NCI-H345 treated with DMSO at 0.1 percent for 48 hours (cell line): ENCODE measurements around the gene SLC2A4RG.

Source experiments
- DNase-seq: peaks from one replicate; lab custom pipeline; 2025; ENCODE audit not compliant: unreplicated experiment; lab: John Stamatoyannopoulos, UW

Gene SLC2A4RG, protein sequence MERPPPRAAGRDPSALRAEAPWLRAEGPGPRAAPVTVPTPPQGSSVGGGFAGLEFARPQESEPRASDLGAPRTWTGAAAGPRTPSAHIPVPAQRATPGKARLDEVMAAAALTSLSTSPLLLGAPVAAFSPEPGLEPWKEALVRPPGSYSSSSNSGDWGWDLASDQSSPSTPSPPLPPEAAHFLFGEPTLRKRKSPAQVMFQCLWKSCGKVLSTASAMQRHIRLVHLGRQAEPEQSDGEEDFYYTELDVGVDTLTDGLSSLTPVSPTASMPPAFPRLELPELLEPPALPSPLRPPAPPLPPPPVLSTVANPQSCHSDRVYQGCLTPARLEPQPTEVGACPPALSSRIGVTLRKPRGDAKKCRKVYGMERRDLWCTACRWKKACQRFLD

DNA sequence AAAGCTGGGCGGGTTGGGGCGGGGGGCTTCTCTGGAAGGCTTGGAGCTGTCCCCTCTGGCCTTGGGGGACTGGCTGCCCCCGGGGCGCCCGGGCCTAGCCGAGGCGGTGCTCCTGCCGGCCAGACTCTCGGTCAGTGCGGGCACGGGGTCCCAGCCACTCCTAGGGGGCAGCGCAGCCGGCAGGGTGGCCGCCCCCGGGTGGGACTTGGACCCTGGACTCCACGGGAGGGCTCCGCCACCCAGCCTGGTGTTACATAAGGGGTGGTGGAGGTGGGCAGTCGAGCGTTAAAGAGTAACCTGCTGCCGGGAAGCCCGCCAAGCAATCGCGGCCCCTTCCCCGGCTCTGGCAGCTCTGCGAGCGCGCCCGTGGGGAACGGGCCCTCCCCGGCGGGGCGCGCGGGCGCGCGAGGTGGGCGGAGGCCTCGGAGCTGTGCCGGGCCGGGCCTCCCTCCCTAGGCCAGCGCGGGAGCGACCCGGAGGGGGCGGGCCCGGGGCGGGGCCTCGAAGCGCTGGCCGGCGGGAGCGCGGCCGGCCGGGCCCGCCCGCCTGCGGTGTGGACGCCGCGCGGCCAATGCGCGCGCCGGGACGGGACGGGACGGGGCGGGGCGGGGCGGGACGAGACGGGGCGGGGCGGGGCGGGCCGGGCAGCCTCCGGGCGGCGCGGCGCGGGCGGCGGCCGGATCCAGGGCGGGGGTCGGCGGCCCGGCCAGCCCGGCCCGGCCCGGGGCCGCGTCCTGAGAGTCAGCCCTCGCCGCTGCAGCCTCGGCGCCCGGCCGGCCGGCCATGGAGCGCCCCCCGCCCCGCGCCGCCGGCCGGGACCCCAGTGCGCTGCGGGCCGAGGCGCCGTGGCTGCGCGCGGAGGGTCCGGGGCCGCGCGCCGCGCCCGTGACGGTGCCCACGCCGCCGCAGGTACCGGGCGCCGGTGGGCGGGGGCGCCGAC lies at the start of gene SLC2A4RG:
SLC2A4RG (plus strand) TSS at position 647 of the 940 bp plus-strand sequence; CDS start at position 784, 137 bp downstream.
- DNase-seq: peak; percentile 35

DNA sequence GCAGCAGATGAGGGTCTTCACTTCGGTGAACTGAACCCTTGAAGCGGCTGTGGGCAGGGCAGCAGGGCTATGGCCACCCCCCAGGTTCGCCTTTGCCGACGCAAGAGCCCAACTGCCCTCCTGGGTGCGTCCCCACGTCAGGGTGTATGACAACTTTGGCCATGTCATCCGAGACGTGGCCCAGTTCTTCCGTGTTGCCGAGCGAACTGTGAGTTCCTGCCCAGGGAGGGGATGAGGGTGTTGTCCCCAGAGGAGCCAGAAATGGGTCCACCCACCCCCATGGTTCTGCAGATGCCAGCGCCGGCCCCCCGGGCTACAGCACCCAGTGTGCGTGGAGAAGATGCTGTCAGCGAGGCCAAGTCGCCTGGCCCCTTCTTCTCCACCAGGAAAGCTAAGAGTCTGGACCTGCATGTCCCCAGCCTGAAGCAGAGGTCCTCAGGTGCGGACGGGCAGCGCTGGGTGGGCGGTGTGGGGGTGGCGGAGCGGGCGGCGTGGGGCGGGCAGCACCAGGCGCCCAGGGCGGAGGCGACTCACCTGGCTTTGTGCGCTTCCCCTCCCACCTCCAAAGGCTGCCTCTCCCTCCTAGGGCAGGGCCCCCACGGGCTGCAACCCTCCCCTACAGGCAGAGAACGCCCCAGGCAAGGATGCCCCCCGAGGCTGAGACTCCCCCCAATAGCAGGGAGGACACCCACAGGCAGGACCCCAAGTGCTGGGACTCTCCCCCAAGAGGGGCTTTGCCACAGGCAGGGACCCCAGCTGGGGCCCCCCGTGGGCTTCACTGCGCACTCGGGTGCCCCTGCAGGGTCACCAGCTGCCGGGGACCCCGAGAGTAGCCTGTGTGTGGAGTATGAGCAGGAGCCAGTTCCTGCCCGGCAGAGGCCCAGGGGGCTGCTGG lies 49.3 kb upstream of the SLC2A4RG start:
- no peak for DNase-seq

- DNase-seq: no peak
These were observed 48.5 kb upstream of the SLC2A4RG start for GRCh38 chr20:63690898-63691710.

DNA sequence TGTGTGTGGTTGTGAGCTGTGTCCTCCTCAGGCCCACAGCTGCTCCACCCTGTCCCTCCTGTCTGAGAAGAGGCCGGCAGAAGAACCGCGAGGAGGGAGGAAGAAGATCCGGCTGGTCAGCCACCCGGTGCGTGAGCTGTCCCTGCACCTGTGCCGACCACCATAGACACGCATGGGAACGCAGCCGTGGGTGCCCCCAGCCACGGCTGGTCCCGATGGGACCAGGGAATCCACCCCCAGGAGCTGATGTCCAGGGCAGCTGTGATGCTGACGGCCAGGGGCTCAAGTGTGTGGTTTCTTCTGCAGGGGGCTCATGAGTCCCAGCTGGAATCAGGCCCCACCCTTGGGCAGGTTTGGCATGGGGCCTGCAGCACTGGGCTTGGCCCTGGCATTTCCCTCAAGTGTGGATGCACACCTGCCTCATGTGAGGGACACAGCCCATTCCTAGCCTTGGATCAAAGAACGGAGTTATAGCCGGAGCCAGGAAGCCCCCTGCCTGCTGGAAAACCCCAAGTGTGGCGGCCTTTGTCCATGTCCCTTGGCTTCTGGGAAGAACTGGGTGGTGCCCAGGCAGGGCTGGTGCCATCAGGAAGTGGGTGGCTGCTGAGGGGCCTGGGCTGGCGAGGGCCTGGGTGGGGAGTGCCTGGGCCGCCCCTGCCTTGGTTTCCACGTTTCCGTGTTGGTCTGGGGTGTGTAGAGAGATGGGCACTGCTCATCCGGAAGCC lies 47.7 kb upstream of the SLC2A4RG start:
- no peak for DNase-seq

DNA sequence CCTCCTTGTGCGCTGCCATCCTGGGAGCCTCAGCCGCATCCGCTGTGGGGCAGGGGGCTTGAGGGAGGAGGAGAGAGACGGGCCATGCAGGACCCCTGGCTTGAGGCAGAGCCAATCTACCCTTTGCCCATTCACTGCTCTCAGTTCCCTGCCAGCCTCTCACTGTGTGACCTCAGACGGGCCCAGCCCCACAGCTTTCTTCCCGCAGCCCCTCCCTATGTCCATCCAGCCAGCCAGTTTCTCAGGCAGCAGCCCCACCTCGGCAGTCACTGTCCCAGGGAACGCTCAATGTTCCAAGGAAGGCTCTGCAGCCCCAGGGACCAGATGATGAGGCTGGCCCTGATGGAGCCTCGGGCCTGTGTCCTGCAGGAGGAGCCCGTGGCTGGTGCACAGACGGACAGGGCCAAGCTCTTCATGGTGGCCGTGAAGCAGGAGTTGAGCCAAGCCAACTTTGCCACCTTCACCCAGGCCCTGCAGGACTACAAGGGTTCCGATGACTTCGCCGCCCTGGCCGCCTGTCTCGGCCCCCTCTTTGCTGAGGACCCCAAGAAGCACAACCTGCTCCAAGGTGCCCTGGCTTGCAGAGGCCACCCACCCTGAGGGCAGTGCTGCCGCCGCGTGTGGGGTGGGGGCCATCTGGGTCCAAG lies 47.0 kb upstream of the SLC2A4RG start:
- DNase-seq: no peak

DNA sequence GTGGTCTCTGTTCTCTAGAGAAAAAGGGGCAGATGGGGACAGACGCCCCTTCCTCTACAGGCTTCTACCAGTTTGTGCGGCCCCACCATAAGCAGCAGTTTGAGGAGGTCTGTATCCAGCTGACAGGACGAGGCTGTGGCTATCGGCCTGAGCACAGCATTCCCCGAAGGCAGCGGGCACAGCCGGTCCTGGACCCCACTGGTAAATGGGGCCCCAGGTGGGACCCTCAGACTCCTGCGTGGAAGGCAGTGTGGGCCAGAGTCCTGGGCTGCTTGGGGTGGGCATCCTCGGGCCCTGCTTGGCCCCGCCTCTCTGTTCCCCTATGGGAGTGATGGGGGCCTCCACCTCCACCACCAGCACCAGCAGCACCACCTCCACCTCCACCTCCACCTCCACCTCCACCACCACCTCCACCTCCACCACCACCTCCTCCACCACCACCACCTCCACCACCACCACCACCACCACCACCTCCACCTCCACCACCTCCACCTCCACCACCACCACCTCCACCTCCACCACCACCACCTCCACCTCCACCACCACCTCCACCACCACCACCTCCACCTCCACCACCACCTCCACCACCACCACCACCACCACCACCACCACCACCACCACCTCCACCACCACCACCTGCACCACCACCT lies 46.4 kb upstream of the SLC2A4RG start:
- no peak for DNase-seq

- no peak for DNase-seq
These were observed 45.6 kb upstream of the SLC2A4RG start for GRCh38 chr20:63693733-63694583.

DNA sequence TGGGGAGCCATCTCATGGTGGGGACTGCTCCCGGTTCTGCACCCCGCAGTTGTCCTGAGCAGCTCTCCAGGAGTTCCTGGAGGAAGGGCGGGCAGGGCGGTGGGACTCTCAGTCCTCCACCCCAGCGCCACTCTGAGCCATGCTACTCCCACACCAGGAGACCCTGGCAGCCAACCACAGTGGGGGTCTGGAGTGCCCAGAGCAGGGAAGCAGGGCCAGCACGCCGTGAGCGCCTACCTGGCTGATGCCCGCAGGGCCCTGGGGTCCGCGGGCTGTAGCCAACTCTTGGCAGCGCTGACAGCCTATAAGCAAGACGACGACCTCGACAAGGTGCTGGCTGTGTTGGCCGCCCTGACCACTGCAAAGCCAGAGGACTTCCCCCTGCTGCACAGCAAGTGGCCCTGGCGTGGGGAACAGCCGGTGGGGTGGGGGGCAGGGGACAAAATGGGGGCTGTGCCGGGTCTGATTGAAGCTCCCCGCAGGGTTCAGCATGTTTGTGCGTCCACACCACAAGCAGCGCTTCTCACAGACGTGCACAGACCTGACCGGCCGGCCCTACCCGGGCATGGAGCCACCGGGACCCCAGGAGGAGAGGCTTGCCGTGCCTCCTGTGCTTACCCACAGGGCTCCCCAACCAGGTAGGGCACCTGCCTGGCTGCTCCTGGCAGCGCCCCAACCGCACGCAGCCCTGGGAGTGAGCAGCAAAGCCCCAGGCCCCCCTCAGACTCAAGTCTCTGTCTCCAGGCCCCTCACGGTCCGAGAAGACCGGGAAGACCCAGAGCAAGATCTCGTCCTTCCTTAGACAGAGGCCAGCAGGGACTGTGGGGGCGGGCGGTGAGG lies 44.8 kb upstream of the SLC2A4RG start:
- DNase-seq: no peak

DNA sequence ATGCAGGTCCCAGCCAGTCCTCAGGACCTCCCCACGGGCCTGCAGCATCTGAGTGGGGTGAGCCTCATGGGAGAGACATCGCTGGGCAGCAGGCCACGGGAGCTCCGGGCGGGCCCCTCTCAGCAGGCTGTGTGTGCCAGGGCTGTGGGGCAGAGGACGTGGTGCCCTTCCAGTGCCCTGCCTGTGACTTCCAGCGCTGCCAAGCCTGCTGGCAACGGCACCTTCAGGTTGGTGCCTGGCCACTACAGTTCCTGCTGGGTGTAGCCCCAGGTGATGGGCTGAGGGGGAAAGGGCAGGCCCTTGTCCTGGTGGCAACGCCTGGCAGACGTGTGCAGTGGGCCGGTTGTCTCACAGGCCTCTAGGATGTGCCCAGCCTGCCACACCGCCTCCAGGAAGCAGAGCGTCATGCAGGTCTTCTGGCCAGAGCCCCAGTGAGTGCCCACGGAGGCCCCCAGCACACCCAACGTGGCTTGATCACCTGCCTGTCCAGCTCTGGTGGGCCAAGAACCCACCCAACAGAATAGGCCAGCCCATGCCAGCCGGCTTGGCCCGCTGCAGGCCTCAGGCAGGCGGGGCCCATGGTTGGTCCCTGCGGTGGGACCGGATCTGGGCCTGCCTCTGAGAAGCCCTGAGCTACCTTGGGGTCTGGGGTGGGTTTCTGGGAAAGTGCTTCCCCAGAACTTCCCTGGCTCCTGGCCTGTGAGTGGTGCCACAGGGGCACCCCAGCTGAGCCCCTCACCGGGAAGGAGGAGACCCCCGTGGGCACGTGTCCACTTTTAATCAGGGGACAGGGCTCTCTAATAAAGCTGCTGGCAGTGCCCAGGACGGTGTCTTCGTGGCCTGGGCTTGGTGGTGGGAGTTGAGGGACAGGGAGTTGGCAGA lies 43.9 kb upstream of the SLC2A4RG start:
- DNase-seq: no peak

- no peak for DNase-seq
These were observed 43.3 kb upstream of the SLC2A4RG start for GRCh38 chr20:63696306-63696627.

- no peak for DNase-seq
These were observed 42.8 kb upstream of the SLC2A4RG start, which contains the start of gene TNFRSF6B for GRCh38 chr20:63696628-63697356. TNFRSF6B (plus strand) TSS chr20:63696652; CDS start chr20:63696768, 116 bp downstream.

DNA sequence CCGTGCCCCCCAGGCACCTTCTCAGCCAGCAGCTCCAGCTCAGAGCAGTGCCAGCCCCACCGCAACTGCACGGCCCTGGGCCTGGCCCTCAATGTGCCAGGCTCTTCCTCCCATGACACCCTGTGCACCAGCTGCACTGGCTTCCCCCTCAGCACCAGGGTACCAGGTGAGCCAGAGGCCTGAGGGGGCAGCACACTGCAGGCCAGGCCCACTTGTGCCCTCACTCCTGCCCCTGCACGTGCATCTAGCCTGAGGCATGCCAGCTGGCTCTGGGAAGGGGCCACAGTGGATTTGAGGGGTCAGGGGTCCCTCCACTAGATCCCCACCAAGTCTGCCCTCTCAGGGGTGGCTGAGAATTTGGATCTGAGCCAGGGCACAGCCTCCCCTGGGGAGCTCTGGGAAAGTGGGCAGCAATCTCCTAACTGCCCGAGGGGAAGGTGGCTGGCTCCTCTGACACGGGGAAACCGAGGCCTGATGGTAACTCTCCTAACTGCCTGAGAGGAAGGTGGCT lies 42.2 kb upstream of the SLC2A4RG start:
- DNase-seq: no peak

- DNase-seq: no peak
These were observed 41.6 kb upstream of the SLC2A4RG start for GRCh38 chr20:63697868-63698545.
